RPMI8226 (cell line): ENCODE data around the gene NBL1.

ENCODE experiments used
- DNase-seq: peaks from one replicate; pipeline ENCODE4 v3.0.0-alpha.2; 2015

The NBL1 gene

GRCh38 chr1:19643602-19644394 lies at the start of gene NBL1:
Gene NBL1, plus strand, starts transcription at chr1:19644311. Its CDS starts 10,720 bp downstream, at chr1:19655031.
- peak; percentile 54 for DNase-seq

- peak; percentile 53 for DNase-seq
Measured at GRCh38 chr1:19596065-19596713, 47.9 kb upstream of the NBL1 start.

- peak; percentile 100 for DNase-seq
Measured at GRCh38 chr1:19596714-19597495, 47.2 kb upstream of the NBL1 start.

- DNase-seq = no peak
Measured at GRCh38 chr1:19597496-19598309, 46.4 kb upstream of the NBL1 start.

- no peak for DNase-seq
Measured at GRCh38 chr1:19599810-19600209, 44.3 kb upstream of the NBL1 start.

GRCh38 chr1:19602486-19602885 lies 41.6 kb upstream of the NBL1 start:
- DNase-seq = no peak

GRCh38 chr1:19605967-19606366 lies 38.1 kb upstream of the NBL1 start:
- DNase-seq = no peak

GRCh38 chr1:19606817-19607642 lies 37.1 kb upstream of the NBL1 start:
- DNase-seq = no peak

GRCh38 chr1:19608232-19608631 lies 35.9 kb upstream of the NBL1 start:
- no peak for DNase-seq

GRCh38 chr1:19610282-19610981 lies 33.7 kb upstream of the NBL1 start:
- no peak for DNase-seq

GRCh38 chr1:19612530-19612929 lies 31.6 kb upstream of the NBL1 start:
- no peak for DNase-seq

- no peak for DNase-seq
Measured at GRCh38 chr1:19613171-19613703, 30.9 kb upstream of the NBL1 start.

GRCh38 chr1:19615438-19615837 lies 28.7 kb upstream of the NBL1 start:
- DNase-seq = no peak

- DNase-seq = no peak
Measured at GRCh38 chr1:19616489-19616888, 27.6 kb upstream of the NBL1 start.

GRCh38 chr1:19617376-19617775 lies 26.7 kb upstream of the NBL1 start:
- DNase-seq = no peak

GRCh38 chr1:19618428-19618827 lies 25.7 kb upstream of the NBL1 start:
- no peak for DNase-seq

- DNase-seq = no peak
Measured at GRCh38 chr1:19619697-19620384, 24.3 kb upstream of the NBL1 start.

GRCh38 chr1:19620786-19621185 lies 23.3 kb upstream of the NBL1 start:
- no peak for DNase-seq

- no peak for DNase-seq
Measured at GRCh38 chr1:19621274-19621950, 22.7 kb upstream of the NBL1 start.

- DNase-seq = no peak
Measured at GRCh38 chr1:19622204-19622603, 21.9 kb upstream of the NBL1 start.
